ENCODE results near the gene ITGA1.

- no peak for TF ChIP-seq CTCF (conservative IDR thresholded peaks at IDR 0.05 in 1 of 2, IDR thresholded peaks at IDR 0.05 in 1 of 2; ENCODE audit: low read depth in 1 of 2, low read length in 2 of 2)
- no peak for TF ChIP-seq EZH2 (IDR thresholded peaks at IDR 0.05; ENCODE audit: low read length, missing control alignments)
Measured at GRCh38 chr5:52794519-52794918, 6.8 kb downstream of the ITGA1 start.
